ENCODE measurements around the gene TXNRD1.
A peak's percentile ranks its signal among the peaks of the same experiment; 100 is the strongest.
"Not testable (repeated sequence)": the region's sequence is repeated elsewhere in the genome, so short reads cannot be mapped to it uniquely, and the experiment has no call there.

The TXNRD1 gene

GRCh38 chr12:104215638-104216297 is at the start of gene TXNRD1:
Gene TXNRD1 (plus strand): TSS chr12:104215779. CDS start chr12:104215803, 24 bp downstream.
- peak; percentile 82 for DNase-seq

- no peak for DNase-seq
Observed at GRCh38 chr12:104165801-104166200, 49.8 kb upstream of the TXNRD1 start.

- no peak for DNase-seq
Observed at GRCh38 chr12:104166465-104166864, 49.1 kb upstream of the TXNRD1 start.

GRCh38 chr12:104167519-104168458 is 47.8 kb upstream of the TXNRD1 start:
- no peak for DNase-seq

- no peak for DNase-seq
Observed at GRCh38 chr12:104168596-104168995, 47.0 kb upstream of the TXNRD1 start.

- DNase-seq, result no peak
Observed at GRCh38 chr12:104171785-104172569, 43.6 kb upstream of the TXNRD1 start.

GRCh38 chr12:104172570-104172947 is 43.0 kb upstream of the TXNRD1 start:
- no peak for DNase-seq

- not testable (repeated sequence) for DNase-seq
Observed at GRCh38 chr12:104173804-104174203, 41.8 kb upstream of the TXNRD1 start.

GRCh38 chr12:104175726-104176247 is 39.8 kb upstream of the TXNRD1 start:
- DNase-seq, result no peak

GRCh38 chr12:104177336-104177662 is 38.3 kb upstream of the TXNRD1 start:
- no peak for DNase-seq

GRCh38 chr12:104177663-104178501 is 37.7 kb upstream of the TXNRD1 start:
- peak; percentile 3 for DNase-seq

- no peak for DNase-seq
Observed at GRCh38 chr12:104180374-104180773, 35.2 kb upstream of the TXNRD1 start.

- DNase-seq, result no peak
Observed at GRCh38 chr12:104181313-104181712, 34.3 kb upstream of the TXNRD1 start.

- no peak for DNase-seq
Observed at GRCh38 chr12:104182144-104182543, 33.4 kb upstream of the TXNRD1 start.

GRCh38 chr12:104182621-104183378 is 32.8 kb upstream of the TXNRD1 start:
- no peak for DNase-seq

GRCh38 chr12:104183443-104183842 is 32.1 kb upstream of the TXNRD1 start:
- no peak for DNase-seq

GRCh38 chr12:104187446-104188155 is 28.0 kb upstream of the TXNRD1 start:
- DNase-seq, result no peak

- DNase-seq, result no peak
Observed at GRCh38 chr12:104188534-104188933, 27.0 kb upstream of the TXNRD1 start.

- no peak for DNase-seq
Observed at GRCh38 chr12:104189915-104190555, 25.5 kb upstream of the TXNRD1 start.

GRCh38 chr12:104190641-104191176 is 24.9 kb upstream of the TXNRD1 start:
- no peak for DNase-seq

All from RPMI8226 (cell line).